Mammary epithelial cell (primary cell): Measurements from ENCODE around the gene AMN1.
"Not testable (repeated sequence)": the region's sequence is repeated elsewhere in the genome, so short reads cannot be mapped to it uniquely, and the experiment has no call there.

Source experiments
- CTCF ChIP-seq, 2 donors: IDR thresholded peaks in 1 of 2; conservative IDR thresholded peaks in 1 of 2; 2 replicates each; pipeline ENCODE4 v1.5.1; 2011 to 2012; ENCODE audit warnings: inconsistent platforms in 2 of 2, low read length in 2 of 2, mild to moderate bottlenecking in 2 of 2, control low read depth in 1 of 2, low read depth in 1 of 2; ENCODE audit not compliant: insufficient read depth in 1 of 2; ENCODE audit errors: extremely low read depth in 1 of 2
- EZH2 ChIP-seq: IDR thresholded peaks from 2 replicates; pipeline ENCODE4 v1.6.1; 2012; ENCODE audit warnings: low read length, inconsistent platforms, borderline replicate concordance

DNA sequence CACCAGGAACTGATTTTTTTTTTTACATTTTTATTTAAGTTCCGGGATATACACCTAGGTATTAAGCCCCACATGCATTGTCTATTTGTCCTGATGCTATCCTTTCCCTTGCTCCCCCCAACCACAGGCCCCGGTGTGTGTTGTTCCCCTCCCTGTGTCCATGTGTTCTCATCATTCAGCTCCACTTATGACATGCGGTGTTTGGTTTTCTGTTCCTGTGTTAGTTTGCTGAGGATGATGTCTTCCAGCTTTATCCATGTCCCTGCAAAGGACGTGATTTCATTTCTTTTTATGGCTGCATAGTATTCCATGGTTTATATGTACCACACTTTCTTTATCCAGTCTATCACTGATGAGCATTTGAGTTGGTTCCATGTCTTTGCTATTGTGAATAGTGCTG lies 11.8 kb downstream of the AMN1 start:
- TF ChIP-seq CTCF (conservative IDR thresholded peaks at IDR 0.05 in 1 of 2, IDR thresholded peaks at IDR 0.05 in 1 of 2; ENCODE audit: extremely low read depth in 1 of 2, insufficient read depth in 1 of 2, low read depth in 1 of 2, low read length in 2 of 2); EZH2: not testable (repeated sequence)
